Kidney (tissue), 14 donors: ENCODE results near the gene CD200. TPM values are rescaled to one million over a fixed set of nuclear protein-coding genes. Genes with fewer than 3 reads are reported as not detected.
A peak's percentile ranks its signal among the peaks of the same experiment; 100 is the strongest.

Experiments
- DNase-seq, 5 donors: peaks; one replicate each; pipeline ENCODE4 v3.0.0-alpha.2; 2013 to 2020
- FAIRE-seq: peaks from 2 replicates; lab custom pipeline; 2012; peaks lifted over from hg19 to GRCh38; lab: Jason Lieb, UNC
- H3K27ac ChIP-seq, 2 donors: one replicate each; pipeline ENCODE4 v1.7.0; 2013; ENCODE audit warnings: low read depth in 2 of 2, low read length in 2 of 2, inconsistent platforms in 1 of 2
- H3K27me3 ChIP-seq: one replicate; pipeline ENCODE4 v1.7.1; 2013; ENCODE audit warnings: low read length, inconsistent platforms; ENCODE audit not compliant: control insufficient read depth, insufficient read depth
- H3K36me3 ChIP-seq, 3 donors: one replicate each; pipeline versions ENCODE4 v1.7.0 to v1.7.1; 2013; ENCODE audit warnings: low read length in 3 of 3, control low read depth in 1 of 3, inconsistent platforms in 1 of 3; ENCODE audit not compliant: insufficient read depth in 3 of 3, control insufficient read depth in 2 of 3
- H3K4me1 ChIP-seq, 3 donors: one replicate each; pipeline versions ENCODE4 v1.7.0 to v1.7.1; 2013; ENCODE audit warnings: low read length in 3 of 3, inconsistent platforms in 1 of 3, low read depth in 1 of 3; ENCODE audit not compliant: control insufficient read depth in 2 of 3, insufficient read depth in 2 of 3
- H3K4me3 ChIP-seq, 3 donors: one replicate each; pipeline versions ENCODE4 v1.7.0 to v1.8.1; 2013; ENCODE audit warnings: low read length in 3 of 3, control low read depth in 1 of 3, inconsistent platforms in 1 of 3
- H3K9ac ChIP-seq, 3 donors: one replicate each; pipeline versions ENCODE4 v1.7.0 to v1.7.1; 2013; ENCODE audit warnings: low read length in 3 of 3, control low read depth in 1 of 3, inconsistent platforms in 1 of 3
- H3K9me3 ChIP-seq, 3 donors: one replicate each; pipeline versions ENCODE4 v1.7.0 to v1.7.1; 2013; ENCODE audit warnings: low read length in 3 of 3, control low read depth in 1 of 3, inconsistent platforms in 1 of 3; ENCODE audit not compliant: control insufficient read depth in 2 of 3, insufficient read depth in 1 of 3
- CTCF ChIP-seq: IDR thresholded peaks from 3 replicates; pipeline ENCODE4 v1.5.1; 2012; ENCODE audit warnings: mild to moderate bottlenecking, moderate library complexity, borderline replicate concordance; ENCODE audit not compliant: insufficient read depth; ENCODE audit errors: extremely low read depth
- intact Hi-C: fragments of 100-400 bp; cut with DNase I; formaldehyde crosslinking; loops from one replicate; pipeline ENCODE4 v1.11.1; 2022
- polyA plus RNA-seq: library from polyadenylated mRNA; stranded (reverse); fragments of 350-450 nt; fragmentation: Illumina TruSeq; extraction: RNeasy Lipid Tissue Mini Kit (QIAGEN cat#74804); gene quantifications from one replicate; pipeline ENCODE4 v1.2.3, GENCODE V29; 2014; ENCODE audit warnings: low read depth, low replicate concordance; ENCODE audit not compliant: insufficient read depth
- total RNA-seq: library from RNA; stranded (reverse); fragmentation: NEBNext Ultra II Directional; extraction: Animal tissue kit (Norgen Biotek cat#: 25700); gene quantifications from one replicate; pipeline ENCODE4 v1.2.1, GENCODE V29; 2021
- donor health status: control.
- donor health status: control.
- donor health status: control.
- donor health status: control.
- donor health status: control.
- donor health status: DM: yes; HTN: yes; CAD: no.
- donor health status: Normal renal cell carcinoma (clear cell type).

The CD200 gene
- total and polyA plus RNA-seq, 2 donors from 2014 or later, result 8.5 to 16.8 TPM

GRCh38 chr3:112393360-112393728 is 60.4 kb downstream of the CD200 start:
- H3K27me3 ChIP-seq, result no peaks in the 10 kb centered on the region
- no peak for TF ChIP-seq CTCF
- H3K36me3 ChIP-seq, result no peaks in the 10 kb centered on the region
- H3K9me3 ChIP-seq, result peaks cover 0 to 3% (median 0%) of the 10 kb centered on the region in 3 donors
- H3K27ac ChIP-seq, result peak overlapping the region in 1 of 2 donors; percentile 32
- intact Hi-C loops, result no loop called here
- H3K4me1 ChIP-seq, result peaks cover 9 to 15% (median 9%) of the 10 kb centered on the region in 3 donors
- H3K9ac ChIP-seq, result no peak overlapping the region
- DNase-seq (no peak), FAIRE-seq (no peak)
- H3K4me3 ChIP-seq, result no peak overlapping the region

- no peak for FAIRE-seq
These were observed 61.2 kb downstream of the CD200 start for GRCh38 chr3:112394003-112394640.

GRCh38 chr3:112395181-112395895 is 62.4 kb downstream of the CD200 start:
- no peak for TF ChIP-seq CTCF
- Histone ChIP-seq H3K9me3 (peaks cover 0 to 3% (median 0%) of the 10 kb centered on the region in 3 donors), H3K4me3 (no peak overlapping the region), H3K27ac (no peak overlapping the region), H3K36me3 (no peaks in the 10 kb centered on the region), H3K9ac (no peak overlapping the region), H3K27me3 (no peaks in the 10 kb centered on the region), H3K4me1 (peaks cover 9 to 15% (median 9%) of the 10 kb centered on the region in 3 donors)
- no peak for FAIRE-seq
- DNase-seq, result peak in 1 of 5 donors; percentile 69
- intact Hi-C loops, result no loop called here

More at GRCh38 chr3:112394003-112394640, 61.2 kb downstream of the CD200 start:
- peak overlapping the region; percentile 32 to 36 for H3K27ac ChIP-seq
- no peak for TF ChIP-seq CTCF
- no peak for DNase-seq
- intact Hi-C loops, result no loop called here
- peaks cover 9 to 15% (median 9%) of the 10 kb centered on the region in 3 donors for H3K4me1 ChIP-seq
- H3K27me3 ChIP-seq, result no peaks in the 10 kb centered on the region
- no peaks in the 10 kb centered on the region for H3K36me3 ChIP-seq
- H3K4me3 ChIP-seq, result peak overlapping the region in 2 of 3 donors; percentile 14 to 27
- H3K9ac ChIP-seq, result no peak overlapping the region
- H3K9me3 ChIP-seq, result peaks cover 0 to 3% (median 0%) of the 10 kb centered on the region in 3 donors
